BLaER1 (cell line): ENCODE results near the gene HNMT.
"Not testable (repeated sequence)": the region's sequence is repeated elsewhere in the genome, so short reads cannot be mapped to it uniquely, and the experiment has no call there.

Experiments
- H3K27ac ChIP-seq: shearing (Covaris generic); formaldehyde crosslinking; 2 replicates; pipeline ENCODE4 v1.8.1; 2022
- H3K27me3 ChIP-seq: shearing (Covaris generic); formaldehyde crosslinking; 2 replicates; pipeline ENCODE4 v1.8.1; 2022
- H3K36me3 ChIP-seq: shearing (Covaris generic); formaldehyde crosslinking; 2 replicates; pipeline ENCODE4 v1.8.1; 2022
- H3K4me1 ChIP-seq: shearing (Covaris generic); formaldehyde crosslinking; 2 replicates; pipeline ENCODE4 v1.8.1; 2022
- H3K4me2 ChIP-seq: shearing (Covaris generic); formaldehyde crosslinking; 2 replicates; pipeline ENCODE4 v1.8.1; 2022
- H3K4me3 ChIP-seq: shearing (Covaris generic); formaldehyde crosslinking; 2 replicates; pipeline ENCODE4 v1.8.1; 2022
- H3K9ac ChIP-seq: shearing (Covaris generic); formaldehyde crosslinking; 2 replicates; pipeline ENCODE4 v1.8.1; 2022
- H3K9me3 ChIP-seq: shearing (Covaris generic); formaldehyde crosslinking; 2 replicates; pipeline ENCODE4 v1.8.1; 2022
- H4K20me1 ChIP-seq: shearing (Covaris generic); formaldehyde crosslinking; 2 replicates; pipeline ENCODE4 v1.8.1; 2022
- Cebpa-rat ChIP-seq: shearing (Covaris generic); IDR thresholded peaks from 2 replicates; pipeline ENCODE4 v1.8.1; 2022

HNMT gene

DNA sequence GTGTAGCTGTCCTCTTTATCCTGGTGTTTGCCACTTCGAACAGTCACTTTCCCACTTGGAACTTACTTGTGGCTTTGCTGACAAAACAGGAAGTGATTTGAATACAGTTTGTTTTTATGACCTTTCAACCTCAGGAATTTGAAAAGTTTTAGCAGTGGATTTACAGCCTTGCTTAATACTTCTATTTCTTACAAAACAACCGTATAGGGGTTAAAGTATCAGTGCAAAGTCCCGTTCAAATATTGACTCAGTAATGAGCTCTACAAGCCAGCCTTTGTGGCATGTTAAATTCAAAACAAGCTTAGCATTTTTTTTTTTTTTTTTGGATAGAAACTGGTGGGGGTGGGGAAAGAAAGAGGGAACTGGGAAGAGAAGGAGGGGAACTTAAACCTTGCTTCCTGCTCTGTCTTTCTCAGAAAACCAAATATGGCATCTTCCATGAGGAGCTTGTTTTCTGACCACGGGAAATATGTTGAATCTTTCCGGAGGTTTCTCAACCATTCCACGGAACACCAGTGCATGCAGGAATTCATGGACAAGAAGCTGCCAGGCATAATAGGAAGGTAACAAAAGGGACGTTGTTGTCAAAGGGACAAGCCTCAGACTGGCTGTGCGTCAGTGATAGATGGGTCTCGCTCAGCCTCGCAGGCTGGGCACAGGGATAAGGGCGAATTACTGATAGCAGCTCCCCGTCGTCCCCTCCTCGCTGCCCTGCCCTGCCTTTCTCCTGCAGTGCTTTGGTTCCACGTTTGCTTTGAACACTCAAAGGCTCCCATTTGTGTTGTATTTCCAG is at the start of gene HNMT:
TSS of gene HNMT (plus strand) at position 408 of the 793 bp plus-strand sequence. CDS start at position 427, 19 bp downstream.
- H4K20me1 ChIP-seq: no peaks in the 10 kb centered on the region
- H3K4me2 ChIP-seq: no peak within 1 kb of the TSS
- no peaks in the 10 kb centered on the region for H3K27me3 ChIP-seq
- no peak within 1 kb of the TSS for H3K27ac ChIP-seq
- H3K36me3 ChIP-seq: no peaks in the 10 kb centered on the region
- H3K4me3 ChIP-seq: no peak within 1 kb of the TSS
- no peaks in the 10 kb centered on the region for H3K9me3 ChIP-seq
- no peak within 1 kb of the TSS for H3K9ac ChIP-seq
- TF ChIP-seq Cebpa-rat: no peak
- H3K4me1 ChIP-seq: no peaks in the 10 kb centered on the region

DNA sequence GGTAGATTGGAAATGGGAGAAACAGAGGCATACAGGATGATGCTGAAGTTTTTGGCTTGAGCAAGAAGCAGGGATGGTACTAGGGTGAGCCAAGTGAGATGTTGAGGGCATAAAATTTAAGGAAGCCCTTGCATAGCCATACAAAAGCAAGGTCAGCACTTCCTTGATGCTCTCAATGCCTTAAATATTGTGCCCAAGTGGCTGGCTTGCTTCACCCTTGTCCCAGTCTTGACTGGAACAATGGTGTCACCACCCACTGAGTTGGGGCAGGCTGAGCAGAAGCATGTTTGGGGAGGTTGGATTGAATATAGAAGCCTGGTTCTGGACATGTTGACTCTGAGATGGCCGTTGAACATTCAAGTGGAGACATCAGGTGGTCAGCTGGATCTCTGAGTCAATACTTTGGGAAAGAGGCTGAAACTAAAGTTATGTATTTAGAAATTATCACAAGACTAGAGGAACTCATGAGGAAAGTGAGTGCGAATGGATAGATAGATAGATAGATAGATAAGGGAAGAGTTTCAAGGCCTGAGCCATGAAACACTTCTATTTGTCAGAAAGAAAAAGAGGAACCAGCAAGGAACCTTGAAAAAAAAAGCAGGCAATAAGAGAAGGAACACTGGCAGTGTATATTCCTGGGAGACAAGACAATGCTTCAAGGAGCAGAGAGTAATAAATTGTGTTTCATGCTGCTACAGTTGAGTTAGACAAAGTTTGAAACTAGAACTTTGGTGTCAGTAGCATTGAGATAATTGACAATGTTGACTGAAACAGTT is 43.0 kb upstream of the HNMT start:
- H3K4me2 ChIP-seq: no peak overlapping the region
- no peaks in the 10 kb centered on the region for H3K4me1 ChIP-seq
- no peaks in the 10 kb centered on the region for H3K27me3 ChIP-seq
- no peaks in the 10 kb centered on the region for H3K36me3 ChIP-seq
- no peak overlapping the region for H3K9ac ChIP-seq
- no peak overlapping the region for H3K27ac ChIP-seq
- H3K4me3 ChIP-seq: no peak overlapping the region
- H3K9me3 ChIP-seq: no peaks in the 10 kb centered on the region
- TF ChIP-seq Cebpa-rat: no peak
- no peaks in the 10 kb centered on the region for H4K20me1 ChIP-seq

DNA sequence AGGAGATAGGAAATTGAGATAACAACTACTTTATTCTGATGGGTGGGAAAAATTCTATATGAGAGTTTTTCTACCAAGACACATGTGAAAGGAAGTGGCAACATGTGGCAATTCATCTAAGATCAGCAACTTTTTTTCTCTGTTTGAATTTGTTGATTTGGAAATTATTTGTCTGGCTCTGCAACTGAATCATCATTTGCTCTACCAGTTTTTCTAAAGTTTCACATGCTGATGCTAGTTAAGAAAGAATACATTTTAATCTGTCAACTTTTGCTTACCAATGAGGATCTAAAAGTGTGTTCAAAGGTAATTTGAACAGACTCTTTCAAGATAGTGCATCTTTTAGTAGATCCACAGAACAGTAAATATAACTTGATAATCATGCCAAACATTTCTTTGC is 42.1 kb upstream of the HNMT start:
- H3K9ac ChIP-seq, H4K20me1 ChIP-seq, H3K4me2 ChIP-seq, H3K36me3 ChIP-seq, H3K4me3 ChIP-seq, H3K4me1 ChIP-seq, H3K27me3 ChIP-seq, H3K27ac ChIP-seq, H3K9me3 ChIP-seq: not testable (repeated sequence)

DNA sequence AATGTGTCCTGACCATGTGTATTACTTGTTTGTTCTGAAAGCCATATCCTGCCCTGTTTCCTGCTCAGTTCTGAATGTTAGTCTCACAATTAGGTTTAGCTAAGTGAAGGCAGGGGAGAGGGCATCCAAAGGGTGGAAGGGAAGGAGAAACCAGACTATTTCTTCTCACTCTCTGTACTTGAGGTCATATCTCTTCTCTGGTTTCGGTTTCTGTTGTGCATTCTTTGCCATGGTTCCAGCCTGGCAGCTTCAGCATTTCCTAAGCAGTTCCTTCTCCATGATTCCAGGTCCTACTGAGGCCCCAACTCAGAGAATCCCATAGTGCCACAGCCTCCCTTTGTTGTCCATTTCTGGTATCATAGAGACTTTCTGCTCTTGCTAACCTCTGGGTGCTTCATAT is 40.3 kb upstream of the HNMT start:
- Histone ChIP-seq H3K36me3 (no peaks in the 10 kb centered on the region), H3K9ac (no peak overlapping the region), H3K27ac (no peak overlapping the region), H4K20me1 (no peaks in the 10 kb centered on the region), H3K4me1 (no peaks in the 10 kb centered on the region), H3K4me2 (no peak overlapping the region), H3K9me3 (no peaks in the 10 kb centered on the region), H3K4me3 (no peak overlapping the region), H3K27me3 (no peaks in the 10 kb centered on the region)
- no peak for TF ChIP-seq Cebpa-rat

DNA sequence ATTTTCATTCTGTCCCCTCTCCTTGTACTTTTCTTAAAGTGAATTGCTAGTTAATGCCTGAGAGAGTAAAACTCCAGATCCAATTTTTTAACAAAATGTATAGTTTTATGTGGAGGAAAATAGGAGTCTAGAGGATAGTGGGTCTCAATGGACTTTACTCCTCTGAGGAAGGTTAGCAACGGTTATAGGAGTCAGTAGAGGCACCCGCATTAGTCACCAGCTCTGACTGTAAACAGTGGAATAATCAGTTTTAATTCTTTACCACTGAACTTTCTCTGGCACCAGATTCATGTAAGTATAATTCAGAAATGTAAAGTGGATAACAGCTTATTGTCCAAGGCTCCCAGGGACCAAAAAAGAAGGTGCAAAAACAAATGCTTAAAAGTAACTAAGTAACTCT is 38.7 kb upstream of the HNMT start:
- no peak overlapping the region for H3K9ac ChIP-seq
- no peaks in the 10 kb centered on the region for H3K27me3 ChIP-seq
- H3K9me3 ChIP-seq: no peaks in the 10 kb centered on the region
- H3K4me2 ChIP-seq: no peak overlapping the region
- no peak overlapping the region for H3K27ac ChIP-seq
- H3K4me1 ChIP-seq: no peaks in the 10 kb centered on the region
- H4K20me1 ChIP-seq: no peaks in the 10 kb centered on the region
- no peak overlapping the region for H3K4me3 ChIP-seq
- no peak for TF ChIP-seq Cebpa-rat
- H3K36me3 ChIP-seq: no peaks in the 10 kb centered on the region

DNA sequence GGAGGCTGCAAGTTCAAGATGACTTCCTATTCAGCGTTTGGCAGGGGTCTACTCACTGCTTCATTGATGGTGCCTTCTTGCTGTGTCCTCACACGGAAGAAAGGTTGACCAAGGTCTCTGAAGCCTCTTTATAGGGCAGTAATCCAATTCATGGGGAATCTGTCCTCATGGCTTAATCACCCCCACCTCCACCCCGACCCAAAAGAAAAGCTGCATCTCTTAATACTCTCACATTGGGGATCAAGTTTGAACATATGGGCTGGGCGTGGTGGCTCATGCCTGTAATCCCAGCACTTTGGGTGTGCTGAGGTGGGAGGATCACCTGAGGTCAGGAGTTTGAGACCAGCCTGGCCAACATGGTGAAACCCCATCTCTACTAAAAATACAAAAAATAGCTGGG is 36.4 kb upstream of the HNMT start:
- H3K4me1 ChIP-seq: no peaks in the 10 kb centered on the region
- no peaks in the 10 kb centered on the region for H4K20me1 ChIP-seq
- no peak overlapping the region for H3K27ac ChIP-seq
- no peaks in the 10 kb centered on the region for H3K27me3 ChIP-seq
- no peaks in the 10 kb centered on the region for H3K36me3 ChIP-seq
- H3K4me3 ChIP-seq: no peak overlapping the region
- no peak for TF ChIP-seq Cebpa-rat
- H3K9me3 ChIP-seq: no peaks in the 10 kb centered on the region
- H3K9ac ChIP-seq: no peak overlapping the region
- H3K4me2 ChIP-seq: no peak overlapping the region

DNA sequence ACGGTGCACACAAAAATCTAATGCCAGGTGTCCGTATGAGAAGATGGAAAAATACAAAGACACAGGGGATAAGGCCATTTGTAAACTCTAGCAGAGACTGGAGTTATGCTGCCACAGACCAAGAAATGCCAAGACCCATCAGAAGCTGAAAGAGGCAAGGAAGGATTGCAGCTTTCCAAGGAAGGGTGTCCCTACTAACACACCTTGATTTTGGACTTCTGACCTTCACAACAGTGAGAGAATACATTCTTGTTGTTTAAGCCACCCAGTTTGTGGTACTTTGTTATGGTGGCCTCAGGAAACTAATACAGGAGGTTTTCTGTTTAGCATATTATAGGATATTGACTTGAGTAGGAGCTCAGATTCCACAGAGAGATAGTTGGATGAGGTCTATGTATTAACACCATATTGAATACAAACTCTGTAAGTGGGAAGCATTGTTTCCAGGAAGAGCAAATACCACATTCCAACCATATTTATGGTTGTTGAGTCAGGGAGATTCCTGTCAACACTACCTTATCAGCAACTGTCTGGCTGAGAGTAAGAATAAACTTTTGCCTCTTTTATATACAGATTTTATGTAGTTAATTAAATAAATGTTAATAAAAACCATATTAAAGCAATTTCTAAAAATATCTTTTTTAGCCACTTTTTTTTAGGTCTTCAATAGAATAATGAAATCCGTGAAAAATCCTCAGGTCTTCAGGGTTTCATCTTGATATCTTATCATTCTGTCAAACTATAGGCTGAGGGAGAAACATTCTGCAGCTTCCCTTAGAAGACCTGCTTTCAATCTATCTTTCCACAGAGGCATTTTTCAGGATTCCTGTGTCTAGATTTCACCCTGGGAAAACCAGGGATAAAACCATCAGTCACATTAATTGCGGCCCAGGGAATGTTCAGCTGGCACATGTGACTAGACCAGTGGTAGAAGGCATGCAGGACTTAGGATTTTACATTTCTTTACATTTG is 35.4 kb upstream of the HNMT start:
- Histone ChIP-seq H3K4me1 (no peaks in the 10 kb centered on the region), H3K9ac (no peak overlapping the region), H3K4me3 (no peak overlapping the region), H3K9me3 (no peaks in the 10 kb centered on the region), H3K36me3 (no peaks in the 10 kb centered on the region), H3K27ac (no peak overlapping the region), H4K20me1 (no peaks in the 10 kb centered on the region), H3K27me3 (no peaks in the 10 kb centered on the region), H3K4me2 (no peak overlapping the region)
- no peak for TF ChIP-seq Cebpa-rat

DNA sequence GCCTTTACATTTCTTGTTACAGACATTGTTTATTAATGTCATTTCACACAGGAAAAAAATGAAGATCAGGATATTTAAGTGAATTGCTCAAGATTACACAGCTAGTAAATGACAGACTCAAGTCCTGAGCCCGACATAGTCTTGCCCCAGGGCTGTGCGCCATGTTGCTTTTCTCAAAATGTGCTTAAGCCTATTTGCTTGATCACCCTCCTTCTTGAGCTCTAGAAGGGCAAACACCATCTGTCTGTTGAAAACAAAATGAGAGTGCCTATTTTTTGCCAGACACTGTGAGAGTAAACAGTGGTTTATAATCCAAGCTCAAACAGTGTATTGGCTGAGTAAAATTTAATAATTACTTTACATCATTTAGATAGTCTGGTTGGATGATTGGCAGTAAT is 34.8 kb upstream of the HNMT start:
- no peak for TF ChIP-seq Cebpa-rat

DNA sequence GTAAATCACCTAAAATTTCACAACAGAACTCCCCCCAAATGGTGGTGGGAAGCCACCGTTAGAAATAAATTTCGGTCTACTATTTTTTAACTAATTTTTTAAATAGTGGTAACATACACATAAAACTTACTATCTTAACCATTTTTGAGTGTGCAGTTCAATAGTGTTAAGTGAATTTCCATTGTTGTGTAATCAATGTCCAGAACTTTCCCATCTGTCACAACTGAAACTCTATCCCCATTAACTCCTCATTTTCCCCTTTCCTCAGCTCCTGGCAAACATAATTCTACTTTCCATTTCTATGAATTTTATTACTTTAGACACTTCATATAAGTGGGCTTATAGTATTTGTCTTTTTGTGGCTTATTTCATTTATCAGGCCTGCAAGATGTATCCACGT is 34.1 kb upstream of the HNMT start:
- no peaks in the 10 kb centered on the region for H3K27me3 ChIP-seq
- no peak for TF ChIP-seq Cebpa-rat
- H3K9me3 ChIP-seq: no peaks in the 10 kb centered on the region
- no peaks in the 10 kb centered on the region for H3K4me1 ChIP-seq
- H3K4me2 ChIP-seq: no peak overlapping the region
- no peak overlapping the region for H3K27ac ChIP-seq
- no peaks in the 10 kb centered on the region for H3K36me3 ChIP-seq
- H3K4me3 ChIP-seq: no peak overlapping the region
- no peak overlapping the region for H3K9ac ChIP-seq
- H4K20me1 ChIP-seq: no peaks in the 10 kb centered on the region

More for the DNA sequence above, 34.8 kb upstream of the HNMT start:
- Histone ChIP-seq H3K4me1 (no peaks in the 10 kb centered on the region), H3K9ac (no peak overlapping the region), H4K20me1 (no peaks in the 10 kb centered on the region), H3K36me3 (no peaks in the 10 kb centered on the region), H3K4me2 (no peak overlapping the region), H3K27ac (no peak overlapping the region), H3K4me3 (no peak overlapping the region), H3K9me3 (no peaks in the 10 kb centered on the region), H3K27me3 (no peaks in the 10 kb centered on the region)

DNA sequence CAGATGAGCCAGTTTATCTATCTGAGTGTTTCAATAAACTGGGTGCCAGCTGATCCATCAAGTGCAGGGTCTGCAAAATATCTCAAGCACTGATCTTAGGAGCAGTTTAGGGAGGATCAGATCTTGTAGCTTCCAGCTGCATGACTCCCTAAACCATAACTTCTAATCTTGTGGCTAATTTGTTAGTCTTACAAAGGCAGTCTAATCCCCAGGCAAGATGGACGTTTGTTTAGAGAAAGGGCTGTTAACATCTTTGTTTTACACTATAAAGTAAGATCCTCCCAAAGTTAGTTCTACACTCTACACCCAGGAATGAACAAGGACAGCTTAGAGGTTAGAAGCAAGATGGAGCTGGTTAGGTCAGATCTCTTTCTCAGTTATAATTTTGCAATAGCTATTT is 28.7 kb upstream of the HNMT start:
- no peak overlapping the region for H3K9ac ChIP-seq
- H3K27me3 ChIP-seq: no peaks in the 10 kb centered on the region
- no peak overlapping the region for H3K4me3 ChIP-seq
- no peak overlapping the region for H3K4me2 ChIP-seq
- H3K9me3 ChIP-seq: no peaks in the 10 kb centered on the region
- TF ChIP-seq Cebpa-rat: no peak
- H3K36me3 ChIP-seq: no peaks in the 10 kb centered on the region
- H3K27ac ChIP-seq: no peak overlapping the region
- H4K20me1 ChIP-seq: no peaks in the 10 kb centered on the region
- H3K4me1 ChIP-seq: no peaks in the 10 kb centered on the region
